ENCODE data around the gene PSMD8.
"Not testable (repeated sequence)": the region's sequence is repeated elsewhere in the genome, so short reads cannot be mapped to it uniquely, and the experiment has no call there.

The PSMD8 gene

GRCh38 chr19:38411898-38412297 lies 37.5 kb downstream of the PSMD8 start:
- not testable (repeated sequence) for DNase-seq

GRCh38 chr19:38412491-38412890 lies 38.1 kb downstream of the PSMD8 start:
- no peak for DNase-seq

- DNase-seq, result no peak
Measured at GRCh38 chr19:38412961-38413360, 38.6 kb downstream of the PSMD8 start.

- no peak for DNase-seq
Measured at GRCh38 chr19:38413416-38413815, 39.0 kb downstream of the PSMD8 start.

GRCh38 chr19:38417146-38417543 lies 42.8 kb downstream of the PSMD8 start:
- DNase-seq, result no peak

GRCh38 chr19:38417544-38418506 lies 43.5 kb downstream of the PSMD8 start:
- DNase-seq, result peak; percentile 85

GRCh38 chr19:38420935-38421334 lies 46.6 kb downstream of the PSMD8 start:
- DNase-seq, result no peak

- no peak for DNase-seq
Measured at GRCh38 chr19:38421856-38422255, 47.5 kb downstream of the PSMD8 start.

GRCh38 chr19:38422438-38422837 lies 48.1 kb downstream of the PSMD8 start:
- DNase-seq, result no peak

GRCh38 chr19:38424272-38424671 lies 49.9 kb downstream of the PSMD8 start:
- no peak for DNase-seq

- DNase-seq, result no peak
Measured at GRCh38 chr19:38425222-38425809, 50.9 kb downstream of the PSMD8 start.

- DNase-seq, result peak; percentile 72
Measured at GRCh38 chr19:38425810-38426466, 51.6 kb downstream of the PSMD8 start, which contains the start of gene RASGRP4. TSS of gene RASGRP4 (minus strand) at chr19:38426219. CDS start at chr19:38426091, 128 bp downstream.

- peak; percentile 90 for DNase-seq
Measured at GRCh38 chr19:38427035-38427677, 52.8 kb downstream of the PSMD8 start.

- DNase-seq, result peak; percentile 67
Measured at GRCh38 chr19:38429055-38429810, 54.9 kb downstream of the PSMD8 start.

GRCh38 chr19:38429811-38430156 lies 55.4 kb downstream of the PSMD8 start:
- no peak for DNase-seq

GRCh38 chr19:38430931-38431330 lies 56.6 kb downstream of the PSMD8 start:
- DNase-seq, result no peak

- DNase-seq, result peak; percentile 79
Measured at GRCh38 chr19:38433268-38433733, 58.9 kb downstream of the PSMD8 start, which contains the start of gene RYR1. TSS of gene RYR1 (plus strand) at chr19:38433691. CDS start at chr19:38433830, 139 bp downstream.
